GM18505 (cell line): Measurements from ENCODE around the gene MGAT4C.
"Not testable (repeated sequence)": the region's sequence is repeated elsewhere in the genome, so short reads cannot be mapped to it uniquely, and the experiment has no call there.

Experiments used
- ATAC-seq: cut with Tn5 transposase; IDR thresholded peaks from one replicate; pipeline ENCODE4 v1.9.1; 2021; ENCODE audit not compliant: unreplicated experiment
- POLR2A ChIP-seq: IDR thresholded peaks from 4 replicates; pipeline ENCODE4 v1.6.1; 2011; ENCODE audit warnings: borderline replicate concordance; ENCODE audit not compliant: insufficient read depth, insufficient read length; ENCODE audit errors: extremely low read depth

MGAT4C gene

GRCh38 chr12:86256163-86256562, at the start of gene MGAT4C:
Gene MGAT4C (minus strand): TSS chr12:86256391.
- no peak for ATAC-seq
- no peak for TF ChIP-seq POLR2A

- not testable (repeated sequence) for ATAC-seq
Observed at GRCh38 chr12:86296396-86296795, 40.2 kb upstream of the MGAT4C start.

DNA sequence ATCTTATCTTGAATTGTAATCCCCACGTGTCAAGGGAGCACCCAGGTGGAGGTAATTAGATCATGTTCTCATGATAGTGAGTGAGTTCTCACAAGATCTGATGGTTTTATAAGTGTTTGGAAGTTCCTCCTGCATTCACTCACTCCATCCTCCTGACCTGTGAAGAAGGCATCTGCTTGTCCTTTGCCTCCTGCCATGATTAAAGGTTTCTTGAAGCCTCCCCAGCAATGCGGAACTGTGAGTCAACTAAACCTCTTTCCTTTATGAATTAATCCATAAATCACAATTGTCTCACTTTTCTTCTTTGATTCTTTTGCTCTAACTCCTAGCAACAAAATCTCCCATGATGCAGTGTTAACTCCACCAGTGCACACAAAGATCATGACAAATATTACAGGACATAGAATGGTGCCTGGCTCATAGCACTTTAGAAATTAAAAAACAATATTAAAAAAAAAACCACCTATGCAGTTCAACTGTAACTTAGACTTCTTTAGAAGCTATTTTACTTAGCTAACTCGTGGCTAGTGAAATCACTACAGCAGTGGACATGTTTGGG, 37.6 kb upstream of the MGAT4C start:
- no peak for TF ChIP-seq POLR2A
- ATAC-seq: no peak

GRCh38 chr12:86292480-86292879, 36.3 kb upstream of the MGAT4C start:
- TF ChIP-seq POLR2A: no peak
- ATAC-seq: no peak

DNA sequence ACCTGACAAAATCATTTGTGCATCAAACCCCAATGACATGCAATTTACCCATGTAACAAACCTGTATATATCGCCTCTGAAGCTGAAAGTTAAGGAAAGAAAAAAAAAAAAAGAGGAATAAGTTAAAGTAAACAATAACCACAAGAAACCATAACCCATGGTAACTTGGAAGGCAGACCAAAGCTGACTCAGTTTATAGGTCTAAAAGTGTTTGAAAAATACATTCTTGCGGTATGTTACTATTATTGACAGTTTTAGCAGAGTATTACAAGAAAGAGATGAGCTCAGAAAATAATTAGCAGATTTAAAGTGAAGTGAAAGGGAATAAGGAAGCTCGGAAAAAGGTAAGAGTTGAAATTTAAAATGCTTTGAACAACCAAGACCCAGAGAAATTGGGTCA, 34.4 kb upstream of the MGAT4C start:
- no peak for ATAC-seq
- TF ChIP-seq POLR2A: no peak

GRCh38 chr12:86286119-86286518, 29.9 kb upstream of the MGAT4C start:
- TF ChIP-seq POLR2A: no peak
- no peak for ATAC-seq

GRCh38 chr12:86283620-86284019, 27.4 kb upstream of the MGAT4C start:
- no peak for ATAC-seq
- no peak for TF ChIP-seq POLR2A

GRCh38 chr12:86275356-86275755, 19.2 kb upstream of the MGAT4C start:
- no peak for ATAC-seq
- TF ChIP-seq POLR2A: no peak

DNA sequence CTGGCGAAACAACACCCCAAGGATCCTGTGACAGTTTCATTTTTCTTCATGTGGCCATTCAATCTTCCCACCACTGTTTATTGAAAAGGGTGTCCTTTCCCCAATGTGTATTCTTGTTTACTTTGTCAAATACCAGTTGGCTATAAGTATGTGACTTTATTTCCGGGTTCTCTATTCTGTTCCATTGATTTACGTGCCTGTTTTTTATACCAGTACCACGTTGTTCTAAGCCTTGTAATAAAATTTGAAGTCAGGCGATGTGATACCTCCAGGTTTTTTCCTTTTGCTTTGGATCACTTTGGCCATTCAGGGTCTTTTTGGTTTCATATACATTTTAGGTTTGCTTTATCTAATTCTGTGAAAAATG, 9.1 kb upstream of the MGAT4C start:
- TF ChIP-seq POLR2A: no peak
- no peak for ATAC-seq

DNA sequence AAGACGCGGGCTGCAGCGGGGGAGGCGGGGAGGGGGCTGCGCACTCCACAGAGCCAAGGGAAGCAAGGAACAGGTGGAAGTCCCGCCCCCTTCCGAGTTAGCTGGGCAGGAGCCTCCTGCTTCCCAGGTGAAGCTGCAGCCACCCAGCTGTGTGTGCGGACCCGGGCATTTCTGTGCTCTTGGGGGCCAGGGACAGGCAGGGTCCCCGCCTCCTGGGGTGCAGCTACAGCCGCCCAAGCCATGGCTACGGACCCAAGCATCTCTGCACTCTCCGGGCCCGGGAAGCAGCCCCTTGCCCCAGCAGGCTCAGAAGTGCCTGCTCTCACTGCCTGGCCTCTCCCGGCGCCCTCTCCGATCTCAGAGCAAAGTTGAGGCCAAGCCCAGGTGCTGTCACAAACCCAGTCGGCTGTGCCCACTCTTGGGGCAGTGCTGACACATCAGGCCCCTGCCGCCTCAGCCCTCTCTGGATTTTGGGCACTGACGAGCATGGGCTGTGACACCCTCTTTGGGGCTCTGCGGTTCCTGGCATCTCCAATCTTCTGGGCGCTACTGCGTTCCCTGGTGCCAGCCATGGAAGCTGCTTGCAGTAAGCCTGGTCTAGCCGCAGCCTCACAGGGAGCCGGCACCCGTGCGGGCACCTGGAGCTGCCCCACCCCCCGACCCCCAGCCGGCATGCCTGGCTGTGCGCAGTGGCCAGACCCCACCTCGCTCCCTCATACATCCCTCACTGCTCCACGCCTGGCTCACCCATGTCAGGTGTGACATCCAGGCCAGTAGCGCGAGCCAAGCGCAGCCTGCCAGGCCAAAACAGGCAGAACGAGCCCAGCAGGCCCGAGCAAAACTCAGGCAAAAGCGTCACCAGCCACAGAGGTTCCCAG, 8.5 kb upstream of the MGAT4C start:
- no peak for TF ChIP-seq POLR2A
- no peak for ATAC-seq

- TF ChIP-seq POLR2A: no peak
Observed at GRCh38 chr12:86261578-86261977, 5.4 kb upstream of the MGAT4C start.

GRCh38 chr12:86261142-86261541, 5.0 kb upstream of the MGAT4C start:
- no peak for TF ChIP-seq POLR2A
- no peak for ATAC-seq

More at GRCh38 chr12:86261578-86261977, 5.4 kb upstream of the MGAT4C start:
- no peak for ATAC-seq

GRCh38 chr12:86260183-86260582, 4.0 kb upstream of the MGAT4C start:
- ATAC-seq: no peak

DNA sequence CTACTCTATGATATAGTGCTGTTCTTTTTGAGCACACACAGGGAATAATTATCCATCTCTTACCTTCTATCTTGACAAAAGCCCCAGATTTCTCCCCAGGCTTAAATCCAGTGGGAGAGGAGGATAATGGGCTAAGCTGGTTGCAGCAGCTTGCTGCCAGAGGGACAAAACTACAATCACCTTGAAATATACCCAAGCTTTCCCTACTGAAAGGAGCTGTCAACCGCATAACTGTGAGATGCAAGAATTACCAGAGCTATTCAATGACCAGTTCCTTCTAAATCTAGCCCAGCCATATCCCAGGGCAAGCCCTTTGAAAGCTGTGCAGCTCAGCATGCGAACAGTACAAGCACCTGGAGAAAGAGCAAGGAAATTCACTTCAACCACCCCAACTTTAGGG, 943 bp upstream of the MGAT4C start:
- TF ChIP-seq POLR2A: no peak
- no peak for ATAC-seq

More at GRCh38 chr12:86260183-86260582, 4.0 kb upstream of the MGAT4C start:
- TF ChIP-seq POLR2A: no peak
